Mesothelial cell of epicardium (in vitro differentiated cells): ENCODE measurements around the gene INKA1. TPM values are rescaled to one million over a fixed set of nuclear protein-coding genes. Genes with fewer than 3 reads are reported as not detected.

Experiments used
- DNase-seq, 2 experiments: peaks; one replicate each; pipeline ENCODE4 v3.0.0; 2021; ENCODE audit warnings: low spot score in 2 of 2; ENCODE audit not compliant: unreplicated experiment in 2 of 2
- H3K27ac Mint-ChIP-seq: 2 replicates; pipeline ENCODE4 v1.8.0; 2021; ENCODE audit warnings: mixed read lengths
- H3K27me3 Mint-ChIP-seq: 2 replicates; pipeline ENCODE4 v1.8.0; 2021; ENCODE audit warnings: low read depth, mixed read lengths
- H3K36me3 Mint-ChIP-seq: 2 replicates; pipeline ENCODE4 v1.8.0; 2021; ENCODE audit warnings: mixed read lengths
- H3K4me1 Mint-ChIP-seq: 2 replicates; pipeline ENCODE4 v1.8.0; 2021; ENCODE audit warnings: mixed read lengths
- H3K4me3 Mint-ChIP-seq: 2 replicates; pipeline ENCODE4 v1.8.0; 2021; ENCODE audit warnings: mild to moderate bottlenecking, moderate library complexity, mixed read lengths
- H3K9me3 Mint-ChIP-seq: 2 replicates; pipeline ENCODE4 v1.8.0; 2021; ENCODE audit warnings: mixed read lengths
- CTCF ChIP-seq: fragments of 200-600 bp; sonication (generic); IDR thresholded peaks from one replicate; pipeline ENCODE4 v1.5.0; 2021; ENCODE audit warnings: antibody characterized with exemption; ENCODE audit not compliant: unreplicated experiment
- total RNA-seq: library from RNA; stranded (reverse); gene quantifications from 3 replicates; pipeline ENCODE4 v1.2.1, GENCODE V29; 2021

INKA1 gene
- total RNA-seq, 1 donor from 2014 or later: 7.7 TPM

DNA sequence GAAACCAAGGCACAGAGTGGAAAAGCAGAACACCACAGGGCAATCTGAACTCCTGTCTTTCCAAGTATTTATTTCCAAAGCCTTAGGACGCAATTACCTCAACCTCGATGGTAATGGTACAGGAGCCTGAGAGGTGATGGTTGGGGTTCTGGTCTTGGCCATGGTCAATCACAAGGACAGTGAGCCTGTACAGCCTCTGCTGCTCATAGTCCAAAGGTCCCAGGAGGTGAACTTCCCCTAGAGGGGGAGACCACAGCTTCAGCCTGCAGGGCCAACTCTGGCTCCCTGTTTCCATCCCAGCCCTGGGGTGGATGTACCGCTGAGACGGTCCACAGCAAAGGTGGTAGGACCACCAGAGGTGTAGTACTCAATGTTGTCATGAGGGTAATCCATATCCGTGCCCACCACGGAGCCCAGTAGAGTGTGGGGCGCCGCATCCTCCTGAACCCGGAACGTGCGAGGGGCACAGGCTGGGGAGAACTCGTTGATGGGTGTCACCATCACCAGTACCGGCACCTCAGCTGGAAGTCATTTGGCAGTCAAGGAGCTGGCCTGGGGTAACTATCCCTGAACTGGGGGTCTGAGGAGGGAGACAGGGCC is 9.5 kb upstream of the INKA1 start:
- Mint-ChIP-seq H3K9me3 (no peaks in the 10 kb centered on the region), H3K27ac (no peak overlapping the region), H3K36me3 (no peaks in the 10 kb centered on the region), H3K27me3 (no peaks in the 10 kb centered on the region), H3K4me3 (no peak overlapping the region), H3K4me1 (peaks cover 8% of the 10 kb centered on the region)
- no peak for TF ChIP-seq CTCF
- DNase-seq: no peak

DNA sequence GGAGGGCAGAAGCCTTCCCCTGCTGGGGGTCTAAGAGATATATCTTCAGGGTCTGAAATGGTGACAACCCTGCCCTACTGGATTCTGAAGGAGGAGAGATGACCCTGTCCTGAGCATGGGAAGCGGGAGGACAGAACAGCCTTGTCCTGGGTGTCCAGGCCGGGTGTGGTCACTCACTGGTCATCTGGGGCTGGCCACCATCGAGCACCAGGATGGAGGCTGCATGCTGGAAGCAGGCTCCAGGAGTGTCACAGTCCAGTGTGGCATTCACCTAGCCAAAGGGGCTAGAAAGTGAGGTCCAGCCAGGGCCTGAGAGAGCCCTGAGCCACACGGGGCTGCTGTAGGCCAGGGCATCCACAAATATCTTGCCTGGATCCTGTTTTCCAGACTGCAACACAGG is 8.6 kb upstream of the INKA1 start:
- Mint-ChIP-seq H3K4me1 (peaks cover 8% of the 10 kb centered on the region), H3K27me3 (no peaks in the 10 kb centered on the region), H3K9me3 (no peaks in the 10 kb centered on the region), H3K27ac (no peak overlapping the region), H3K4me3 (no peak overlapping the region), H3K36me3 (no peaks in the 10 kb centered on the region)
- no peak for TF ChIP-seq CTCF
- DNase-seq: no peak

GRCh38 chr3:49794926-49795905 is 7.8 kb upstream of the INKA1 start:
- no peak overlapping the region for H3K4me3 Mint-ChIP-seq
- H3K27me3 Mint-ChIP-seq: no peaks in the 10 kb centered on the region
- no peak for TF ChIP-seq CTCF
- H3K9me3 Mint-ChIP-seq: no peaks in the 10 kb centered on the region
- H3K4me1 Mint-ChIP-seq: peaks cover 8% of the 10 kb centered on the region
- no peaks in the 10 kb centered on the region for H3K36me3 Mint-ChIP-seq
- no peak overlapping the region for H3K27ac Mint-ChIP-seq
- DNase-seq: no peak

DNA sequence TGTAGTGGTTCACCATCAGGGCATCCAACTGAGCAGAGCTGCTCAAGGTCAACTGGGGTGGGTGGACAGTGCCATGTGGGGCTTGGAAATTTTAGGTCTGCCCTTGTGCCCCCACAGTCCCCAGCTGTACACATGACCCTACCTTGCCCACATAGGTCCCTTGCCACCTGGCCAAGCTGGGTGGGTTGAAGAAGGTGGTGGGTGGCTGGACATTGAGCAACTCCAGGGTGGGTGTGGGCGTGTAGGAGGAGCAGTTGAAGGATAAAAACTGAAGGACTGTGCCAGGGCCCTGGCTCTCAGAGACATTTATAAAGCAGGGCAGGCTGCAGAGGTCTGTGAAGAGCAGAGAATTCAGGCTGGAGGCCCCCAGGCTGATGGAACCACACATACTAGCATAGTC is 4.0 kb upstream of the INKA1 start:
- no peak overlapping the region for H3K27ac Mint-ChIP-seq

DNA sequence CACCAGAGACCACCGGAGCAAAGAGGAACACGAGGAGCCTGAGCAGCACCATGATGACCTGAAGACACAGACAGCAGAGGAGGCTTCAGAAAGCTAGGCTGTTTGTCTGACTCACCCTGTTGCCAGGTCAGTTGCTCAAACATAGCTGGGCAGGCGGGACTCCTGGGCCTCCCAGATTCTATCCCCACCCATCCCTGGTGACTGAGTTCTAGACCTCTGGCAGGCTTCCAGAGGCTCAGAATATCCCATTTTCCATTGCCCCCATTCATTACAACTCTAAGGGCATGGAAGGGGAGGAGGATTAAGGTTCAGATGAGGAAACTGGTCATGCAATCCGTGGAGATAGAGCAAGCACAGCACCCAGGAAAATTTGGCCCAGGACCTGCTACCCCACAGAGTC is 3.3 kb upstream of the INKA1 start, which contains the start of gene CDHR4:
Gene CDHR4 (minus strand): TSS at position 113 of the 400 bp plus-strand sequence. CDS start 61 bp downstream, at position 52.
- Mint-ChIP-seq H3K4me3 (no peak within 1 kb of the TSS), H3K36me3 (no peaks in the 10 kb centered on the region), H3K27ac (no peak within 1 kb of the TSS), H3K9me3 (no peaks in the 10 kb centered on the region), H3K27me3 (peaks cover 27% of the 10 kb centered on the region), H3K4me1 (peaks cover 15% of the 10 kb centered on the region)
- DNase-seq: no peak
- no peak for TF ChIP-seq CTCF

More for the DNA sequence above, 4.0 kb upstream of the INKA1 start:
- peaks cover 24% of the 10 kb centered on the region for H3K27me3 Mint-ChIP-seq
- H3K4me1 Mint-ChIP-seq: peaks cover 13% of the 10 kb centered on the region
- no peak for DNase-seq
- H3K9me3 Mint-ChIP-seq: no peaks in the 10 kb centered on the region
- TF ChIP-seq CTCF: no peak
- H3K36me3 Mint-ChIP-seq: no peaks in the 10 kb centered on the region
- no peak overlapping the region for H3K4me3 Mint-ChIP-seq
